ENCODE results near the gene CSMD2.

CSMD2 gene

GRCh38 chr1:34129630-34130029 lies 35.4 kb downstream of the CSMD2 start:
- Histone ChIP-seq H3K36me3 (no peaks in the 10 kb centered on the region), H3K4me1 (ENCODE audit: control insufficient read depth in 1 of 2, insufficient read depth in 1 of 2, low read depth in 1 of 2, low read length in 1 of 2) (no peaks in the 10 kb centered on the region), H3K4me3 (ENCODE audit: low read depth in 1 of 2, low read length in 1 of 2) (no peak overlapping the region), H3K9me3 (no peaks in the 10 kb centered on the region), H3K27me3 (no peaks in the 10 kb centered on the region), H3K27ac (no peak overlapping the region)
- TF ChIP-seq CTCF (IDR thresholded peaks at IDR 0.05), result no peak

DNA sequence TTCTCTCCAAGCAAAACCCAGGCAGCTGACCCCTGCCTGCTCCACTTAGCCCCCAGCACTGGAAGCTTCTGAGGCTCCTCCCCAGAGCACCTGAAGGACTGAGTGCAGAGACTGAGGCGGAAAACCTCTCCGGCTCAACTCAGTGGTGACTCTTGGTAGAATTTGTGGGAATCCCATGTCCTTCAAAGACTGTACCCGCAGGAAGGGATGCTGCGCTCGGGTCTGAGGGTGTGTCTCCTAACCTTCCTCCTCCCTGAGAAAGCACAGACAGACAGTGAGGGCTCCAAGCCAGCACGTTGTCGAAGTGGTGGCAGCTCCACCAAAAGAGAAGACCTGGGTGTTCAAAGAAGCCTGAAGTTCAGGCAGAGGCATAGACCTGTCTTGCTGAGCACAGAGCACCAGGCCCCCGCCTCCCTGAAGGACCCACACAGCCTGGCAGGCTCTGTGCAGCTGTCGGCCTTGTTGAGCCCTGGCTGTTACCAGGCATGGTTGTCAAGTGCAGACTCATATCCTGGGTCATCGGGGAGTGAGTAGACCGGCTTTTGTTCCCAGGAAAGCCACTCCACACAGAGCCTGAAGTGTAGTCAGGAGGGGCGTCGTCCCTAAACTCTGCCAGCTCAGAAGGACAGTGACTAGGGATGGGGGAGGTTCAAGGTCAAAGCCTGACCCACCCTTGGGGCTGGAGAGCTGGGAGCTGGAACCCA lies 36.7 kb downstream of the CSMD2 start:
- no peaks in the 10 kb centered on the region for H3K4me1 ChIP-seq (ENCODE audit: control insufficient read depth in 1 of 2, insufficient read depth in 1 of 2, low read depth in 1 of 2, low read length in 1 of 2)
- TF ChIP-seq CTCF (IDR thresholded peaks at IDR 0.05), result no peak
- H3K27me3 ChIP-seq, result no peaks in the 10 kb centered on the region
- no peak overlapping the region for H3K27ac ChIP-seq
- H3K4me3 ChIP-seq (ENCODE audit: low read depth in 1 of 2, low read length in 1 of 2), result no peak overlapping the region
- H3K36me3 ChIP-seq, result no peaks in the 10 kb centered on the region
- H3K9me3 ChIP-seq, result no peaks in the 10 kb centered on the region

DNA sequence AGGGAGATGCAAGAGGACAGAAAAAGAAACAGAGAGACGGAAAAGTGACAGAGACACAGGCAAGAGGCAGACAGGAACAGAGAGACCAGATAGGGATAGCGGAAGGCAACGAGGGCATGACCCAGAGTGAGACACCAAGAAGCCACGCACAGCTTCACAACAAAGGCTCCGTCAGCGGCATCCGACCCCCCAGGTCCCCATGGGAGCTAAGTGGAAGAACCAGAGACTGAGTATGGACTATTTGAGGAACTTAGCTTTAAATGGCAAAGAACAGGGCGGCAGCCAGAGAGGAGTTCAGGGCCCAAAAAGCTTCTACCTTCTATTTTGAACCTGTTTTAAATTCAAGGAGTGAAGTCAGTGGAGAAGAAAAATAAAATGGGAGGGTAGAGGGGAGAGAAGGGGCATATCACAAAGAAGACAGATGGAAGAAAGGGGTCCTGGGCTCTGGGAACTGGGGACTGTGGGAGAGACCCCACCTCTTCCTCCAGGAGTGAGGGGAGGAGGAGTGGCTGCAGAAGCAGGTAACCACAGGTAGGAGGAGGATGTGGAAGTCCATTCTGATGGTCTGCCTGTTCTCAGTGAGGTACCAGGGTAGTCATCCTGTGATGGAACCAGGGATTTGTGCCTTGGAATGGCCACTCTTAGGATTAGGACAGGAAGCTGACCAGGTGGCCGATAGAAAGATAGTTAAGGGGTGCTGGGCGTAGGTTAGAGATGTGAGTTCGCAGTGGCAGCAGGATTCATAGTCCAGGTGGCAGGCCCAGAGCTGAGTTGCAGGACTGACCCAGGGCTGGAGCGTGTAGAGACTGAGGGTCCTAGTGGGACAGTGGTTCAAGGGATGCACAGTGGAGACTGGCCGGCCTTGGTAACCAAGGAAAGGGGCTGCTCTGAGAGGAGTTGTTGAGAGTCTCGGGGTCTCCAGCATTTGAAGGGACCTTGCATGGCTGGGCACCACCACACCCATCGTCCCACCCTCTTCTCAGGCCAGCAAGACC lies 37.7 kb downstream of the CSMD2 start:
- no peaks in the 10 kb centered on the region for H3K4me1 ChIP-seq (ENCODE audit: control insufficient read depth in 1 of 2, insufficient read depth in 1 of 2, low read depth in 1 of 2, low read length in 1 of 2)
- no peaks in the 10 kb centered on the region for H3K9me3 ChIP-seq
- H3K27ac ChIP-seq, result no peak overlapping the region
- no peak for TF ChIP-seq CTCF (IDR thresholded peaks at IDR 0.05)
- H3K4me3 ChIP-seq (ENCODE audit: low read depth in 1 of 2, low read length in 1 of 2), result no peak overlapping the region
- H3K36me3 ChIP-seq, result no peaks in the 10 kb centered on the region
- H3K27me3 ChIP-seq, result no peaks in the 10 kb centered on the region

GRCh38 chr1:34126486-34126885 lies 38.5 kb downstream of the CSMD2 start:
- Histone ChIP-seq H3K4me3 (ENCODE audit: low read depth in 1 of 2, low read length in 1 of 2) (no peak overlapping the region), H3K27me3 (no peaks in the 10 kb centered on the region), H3K9me3 (no peaks in the 10 kb centered on the region), H3K27ac (no peak overlapping the region), H3K36me3 (no peaks in the 10 kb centered on the region), H3K4me1 (ENCODE audit: control insufficient read depth in 1 of 2, insufficient read depth in 1 of 2, low read depth in 1 of 2, low read length in 1 of 2) (no peaks in the 10 kb centered on the region)
- TF ChIP-seq CTCF (IDR thresholded peaks at IDR 0.05), result no peak

- TF ChIP-seq CTCF (IDR thresholded peaks at IDR 0.05), result no peak
- Histone ChIP-seq H3K27me3 (no peaks in the 10 kb centered on the region), H3K4me1 (ENCODE audit: control insufficient read depth in 1 of 2, insufficient read depth in 1 of 2, low read depth in 1 of 2, low read length in 1 of 2) (no peaks in the 10 kb centered on the region), H3K4me3 (ENCODE audit: low read depth in 1 of 2, low read length in 1 of 2) (no peak overlapping the region), H3K9me3 (no peaks in the 10 kb centered on the region), H3K27ac (no peak overlapping the region), H3K36me3 (no peaks in the 10 kb centered on the region)
These were observed 39.2 kb downstream of the CSMD2 start for GRCh38 chr1:34125721-34126380.

Measured in neutrophil (primary cell).